Psoas muscle (tissue), 8 donors: Measurements from ENCODE around the gene RASA3. TPM values are rescaled to one million over a fixed set of nuclear protein-coding genes. Genes with fewer than 3 reads are reported as not detected.

Source experiments
- ATAC-seq, 4 donors: fragments of 200-7000 bp; cut with Tn5 transposase; one replicate each; pipeline ENCODE4 v1.9.1; 2020; ENCODE audit warnings: moderate library complexity in 3 of 4, mild to moderate bottlenecking in 2 of 4
- DNase-seq, 2 donors: peaks; one replicate each; pipeline ENCODE4 v3.0.0-alpha.2; 2020
- H3K27ac ChIP-seq: fragments of 200-600 bp; one replicate; pipeline ENCODE4 v1.8.0; 2022
- H3K27me3 ChIP-seq, 3 donors: fragments of 200-600 bp in 1 of 3; one replicate each; pipeline versions ENCODE4 v1.6.1 to v1.8.0; 2013 to 2022; ENCODE audit warnings: low read length in 2 of 3, mild to moderate bottlenecking in 2 of 3, moderate library complexity in 1 of 3; ENCODE audit not compliant: insufficient read depth in 3 of 3
- H3K36me3 ChIP-seq, 2 donors: fragments of 200-600 bp in 1 of 2; one replicate each; pipeline versions ENCODE4 v1.6.1 to v1.8.0; 2013 to 2022; ENCODE audit warnings: low read depth in 1 of 2, mild to moderate bottlenecking in 1 of 2, moderate library complexity in 1 of 2; ENCODE audit not compliant: insufficient read depth in 1 of 2
- H3K4me1 ChIP-seq: fragments of 200-600 bp; one replicate; pipeline ENCODE4 v1.8.0; 2022
- H3K4me3 ChIP-seq: fragments of 200-600 bp; one replicate; pipeline ENCODE4 v1.8.0; 2022; ENCODE audit warnings: mild to moderate bottlenecking
- H3K9me3 ChIP-seq: fragments of 200-600 bp; one replicate; pipeline ENCODE4 v1.8.0; 2022
- WGBS, 3 donors: extraction: QIAGEN DNeasy Blood & Tissue Kit; methylation state at CpG; one replicate each; pipeline versions ENCODE4 v1.1.6 to v1.1.7; 2013; 5-methylcytosine and 5-hydroxymethylcytosine counted together
- intact Hi-C, 2 donors: fragments of 100-400 bp; cut with DNase I; formaldehyde crosslinking; loops; one replicate each; pipeline versions ENCODE4 v1.11.0 to v1.14.2; 2022
- polyA plus RNA-seq, 3 donors: library from polyadenylated mRNA; stranded (reverse); fragments of 200-250 nt; gene quantifications; one replicate each; pipeline ENCODE4 v1.2.3, GENCODE V29; 2013
- total RNA-seq, 4 donors: library from RNA; stranded (reverse); fragmentation: NEBNext Ultra II Directional in 2 of 4; extraction: Animal tissue kit (Norgen Biotek cat#: 25700) in 2 of 4; gene quantifications; one replicate each; pipeline versions ENCODE4 v1.2.1 to v1.2.4, GENCODE V29; 2021 to 2023
- TF ChIP-seq, protein P1 (sequence below): fragments of 200-600 bp; IDR thresholded peaks from one replicate; pipeline ENCODE4 v1.8.0; 2022; ENCODE audit warnings: antibody characterized with exemption
- donor health status: healthy with polysubstance abuse.
- donor health status: DM: no; HTN: no; CAD: no; lungs with moderate emphysema.
- donor health status: Bipolar disorder and iron deficiency.
- donor health status: healthy.
- donor health status: DM: yes; HTN: yes; CAD: no.
- donor health status: DM: no; HTN: no; CAD: no.
- donor health status: DM: no; HTN: no; CAD: no.
- donor health status: DM: yes; HTN: yes; CAD: no.

The RASA3 gene
- total and polyA plus RNA-seq, 7 donors, result 4.8 to 24.4 (median 13.1) TPM

DNA sequence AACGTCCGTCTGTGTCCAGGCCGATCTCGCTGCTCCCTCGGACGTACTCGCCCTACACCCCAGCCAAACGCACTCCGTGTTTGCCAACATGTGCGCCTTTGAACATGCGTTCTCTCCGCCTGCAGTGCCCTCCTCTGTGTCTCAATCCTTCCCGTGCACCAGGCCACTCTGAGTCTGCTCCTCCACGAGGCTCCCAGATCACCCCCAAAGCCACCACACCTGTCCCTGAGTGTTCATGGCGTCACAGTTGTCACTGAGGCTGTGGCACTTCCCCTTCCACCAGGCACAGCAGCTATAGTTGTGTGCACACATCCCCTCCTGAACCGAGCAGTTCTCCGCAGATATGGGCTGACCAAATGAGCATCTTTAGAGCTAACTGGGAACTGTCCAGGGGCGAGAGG is 35.6 kb downstream of the RASA3 start:
- ATAC-seq (no peak), DNase-seq (peak in 1 of 2 donors; percentile 49)
- Histone ChIP-seq H3K9me3 (peaks cover 8% of the 10 kb centered on the region), H3K27ac (no peak overlapping the region), H3K27me3 (no peaks in the 10 kb centered on the region), H3K36me3 (no peaks in the 10 kb centered on the region), H3K4me3 (no peak overlapping the region), H3K4me1 (peaks cover 37% of the 10 kb centered on the region)
- intact Hi-C loops, result no loop called here
- 76 to 87% (median 85%) methylated on average over 18 of the region's 18 CpGs for WGBS, 3 donors
- TF ChIP-seq, protein P1, sequence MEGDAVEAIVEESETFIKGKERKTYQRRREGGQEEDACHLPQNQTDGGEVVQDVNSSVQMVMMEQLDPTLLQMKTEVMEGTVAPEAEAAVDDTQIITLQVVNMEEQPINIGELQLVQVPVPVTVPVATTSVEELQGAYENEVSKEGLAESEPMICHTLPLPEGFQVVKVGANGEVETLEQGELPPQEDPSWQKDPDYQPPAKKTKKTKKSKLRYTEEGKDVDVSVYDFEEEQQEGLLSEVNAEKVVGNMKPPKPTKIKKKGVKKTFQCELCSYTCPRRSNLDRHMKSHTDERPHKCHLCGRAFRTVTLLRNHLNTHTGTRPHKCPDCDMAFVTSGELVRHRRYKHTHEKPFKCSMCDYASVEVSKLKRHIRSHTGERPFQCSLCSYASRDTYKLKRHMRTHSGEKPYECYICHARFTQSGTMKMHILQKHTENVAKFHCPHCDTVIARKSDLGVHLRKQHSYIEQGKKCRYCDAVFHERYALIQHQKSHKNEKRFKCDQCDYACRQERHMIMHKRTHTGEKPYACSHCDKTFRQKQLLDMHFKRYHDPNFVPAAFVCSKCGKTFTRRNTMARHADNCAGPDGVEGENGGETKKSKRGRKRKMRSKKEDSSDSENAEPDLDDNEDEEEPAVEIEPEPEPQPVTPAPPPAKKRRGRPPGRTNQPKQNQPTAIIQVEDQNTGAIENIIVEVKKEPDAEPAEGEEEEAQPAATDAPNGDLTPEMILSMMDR, result no peak

DNA sequence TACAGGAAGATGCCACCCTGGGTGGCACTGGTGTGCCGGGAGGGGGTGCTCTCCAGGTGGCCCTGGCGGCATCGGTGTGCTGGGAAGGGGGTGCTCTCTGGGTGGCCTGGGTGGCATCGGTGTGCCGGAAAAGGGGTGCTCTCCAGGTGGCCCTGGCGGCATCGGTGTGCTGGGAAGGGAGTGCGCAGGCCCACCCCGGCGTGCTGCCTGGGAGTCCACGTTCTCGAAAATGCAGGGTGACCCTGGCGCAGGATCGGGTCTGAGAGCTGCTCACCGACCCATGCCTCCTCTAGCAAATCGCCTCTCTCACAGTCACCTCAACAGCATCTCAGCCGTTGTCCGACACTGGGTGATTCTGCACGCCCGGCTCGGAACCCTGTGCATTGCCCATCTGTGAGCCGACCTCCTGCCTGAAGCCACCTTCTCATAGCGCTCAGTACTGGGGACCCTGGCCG is 36.4 kb downstream of the RASA3 start:
- Histone ChIP-seq H3K9me3 (peaks cover 16% of the 10 kb centered on the region), H3K36me3 (no peaks in the 10 kb centered on the region), H3K4me3 (no peak overlapping the region), H3K27ac (no peak overlapping the region), H3K27me3 (no peaks in the 10 kb centered on the region), H3K4me1 (peaks cover 30% of the 10 kb centered on the region)
- 88 to 93% (median 92%) methylated on average over 24 of the region's 24 CpGs for WGBS, 3 donors
- TF ChIP-seq, protein P1, result no peak
- DNase-seq (peak in 1 of 2 donors; percentile 53), ATAC-seq (no peak)
- intact Hi-C loops, result no loop called here

GRCh38 chr13:114095486-114095885 is 36.9 kb downstream of the RASA3 start:
- TF ChIP-seq, protein P1, result no peak
- Histone ChIP-seq H3K27ac (no peak overlapping the region), H3K4me1 (peaks cover 24% of the 10 kb centered on the region), H3K27me3 (no peaks in the 10 kb centered on the region), H3K4me3 (no peak overlapping the region), H3K9me3 (peaks cover 18% of the 10 kb centered on the region), H3K36me3 (no peaks in the 10 kb centered on the region)
- intact Hi-C loops, result no loop called here
- 70 to 92% (median 82%) methylated on average over 4 of the region's 4 CpGs for WGBS, 3 donors
- peak in 1 of 2 donors; percentile 25 for DNase-seq
- no peak for ATAC-seq

GRCh38 chr13:114093118-114093517 is 39.3 kb downstream of the RASA3 start:
- peaks cover 18% of the 10 kb centered on the region for H3K9me3 ChIP-seq
- H3K27me3 ChIP-seq, result no peaks in the 10 kb centered on the region
- TF ChIP-seq, protein P1, result no peak
- no peak overlapping the region for H3K4me3 ChIP-seq
- DNase-seq, result no peak
- intact Hi-C loops, result no loop called here
- no peak overlapping the region for H3K27ac ChIP-seq
- H3K36me3 ChIP-seq, result no peaks in the 10 kb centered on the region
- H3K4me1 ChIP-seq, result peaks cover 14% of the 10 kb centered on the region
- ATAC-seq, result no peak

- no peak for ATAC-seq
- no peak for DNase-seq
- TF ChIP-seq, protein P1, result no peak
- no peaks in the 10 kb centered on the region for H3K27me3 ChIP-seq
- intact Hi-C loops, result no loop called here
- H3K36me3 ChIP-seq, result no peaks in the 10 kb centered on the region
- H3K27ac ChIP-seq, result no peak overlapping the region
- peaks cover 9% of the 10 kb centered on the region for H3K4me1 ChIP-seq
- H3K4me3 ChIP-seq, result no peak overlapping the region
- H3K9me3 ChIP-seq, result peaks cover 18% of the 10 kb centered on the region
- 87 to 97% (median 93%) methylated on average over 3 of the region's 3 CpGs for WGBS, 3 donors
These were observed 40.0 kb downstream of the RASA3 start for GRCh38 chr13:114092468-114092867.
